ENCODE data around the gene TDP2. TPM values are rescaled to one million over a fixed set of nuclear protein-coding genes. Genes with fewer than 3 reads are reported as not detected.

Gene TDP2
- total and polyA plus RNA-seq, 9 of the 15 experiments (the other 6 are each of a cell fraction or from before 2014, with no cell fraction given): 27.7 to 60.1 (median 31.8) TPM

DNA sequence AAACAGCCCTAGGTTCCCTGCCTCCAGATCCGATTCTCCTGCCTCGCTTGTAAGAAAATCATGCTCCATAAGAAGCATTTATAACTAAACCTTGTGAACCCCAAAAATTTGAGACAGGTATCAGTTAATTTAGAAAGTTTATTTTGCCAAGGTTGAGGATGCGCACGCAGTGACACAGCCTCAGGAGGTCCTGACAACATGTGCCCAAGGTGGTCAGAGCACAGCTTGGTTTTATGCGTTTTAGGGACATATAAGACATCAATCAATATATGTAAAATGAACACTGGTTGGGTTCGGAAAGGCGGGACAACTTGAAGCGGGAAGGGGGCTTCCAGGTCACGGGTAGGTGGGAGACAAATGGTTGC lies 2.3 kb upstream of the TDP2 start:
- H4K20me1 ChIP-seq (replicated peaks; ENCODE audit: control insufficient read depth, insufficient read depth, low read length): no peaks in the 10 kb centered on the region
- H3K79me2 ChIP-seq (ENCODE audit: control insufficient read depth, insufficient read depth, low read length): peaks cover 52% of the 10 kb centered on the region
- peak overlapping the region; percentile 63 for H3K4me3 ChIP-seq
- peaks cover 8 to 12% of the 10 kb centered on the region in 2 experiments; a peak in 4 of 5 replicates for H3K4me1 ChIP-seq (replicated peaks in 1 of 2; ENCODE audit: control insufficient read depth in 2 of 2, insufficient read depth in 2 of 2, low read length in 2 of 2)
- intact Hi-C loops (cut with micrococcal nuclease): no loop called here
- peak overlapping the region; percentile 40 to 70; a peak in 3 of 4 replicates for H3K9ac ChIP-seq (ENCODE audit: insufficient read depth in 1 of 2, low read depth in 2 of 2, low read length in 2 of 2)
- CTCF ChIA-PET (ENCODE audit: low intra/inter-chr PET ratio): no interaction called here
- POLR2A ChIA-PET: interaction anchor here (1.0 to 2.8 kb wide), 5 partner anchors 10 to 53 kb away, joined by 3 to 22 read pairs (median 4); partner anchors contain the start of genes C6orf62 and KIAA0319
- H3K9me1 ChIP-seq (ENCODE audit: control insufficient read depth, insufficient read depth, low read length): no peaks in the 10 kb centered on the region
- ATAC-seq (no peak), DNase-seq (ENCODE audit: extremely low read depth in 1 of 4, low spot score in 3 of 4) (no peak), FAIRE-seq (no peak)
- peak overlapping the region; percentile 74 for H3K27ac ChIP-seq (ENCODE audit: extremely low read depth, low read depth, low read length)
- 33% methylated on average over 9 of the region's 9 CpGs for WGBS (ENCODE audit: insufficient coverage, low coverage, missing lambda C conversion rate)
- 0 out of 2 replicates have a peak, but pooled peaks cover 3% of the 10 kb centered on the region for H3K9me3 ChIP-seq (replicated peaks; ENCODE audit: control insufficient read depth, insufficient read depth, low read depth, low read length)
- in situ Hi-C loops (cut with MboI): no loop called here
- BruUV-seq (replicated peaks): no TSS peak
- H2AFZ ChIP-seq (ENCODE audit: low read depth, low read length): peak overlapping the region; percentile 78
- no peaks in the 10 kb centered on the region for H3K27me3 ChIP-seq (ENCODE audit: control insufficient read depth in 2 of 2, insufficient read depth in 2 of 2, low read length in 2 of 2)
- H3K4me2 ChIP-seq (ENCODE audit: insufficient read depth, low read length): peak overlapping the region; percentile 87
- H3K36me3 ChIP-seq (ENCODE audit: control insufficient read depth, insufficient read depth, low read length): peaks cover 19% of the 10 kb centered on the region
- TF ChIP-seq CBFA2T2 (conservative IDR thresholded peaks at IDR 0.05) (no peak), CBFA2T3 (IDR thresholded peaks at IDR 0.05) (no peak), SMAD4 (CRISPR knock-in tag; conservative IDR thresholded peaks at IDR 0.05) (no peak), TEAD1 (CRISPR knock-in tag; IDR thresholded peaks at IDR 0.05) (no peak), FOXK2 (conservative IDR thresholded peaks at IDR 0.05 in 1 of 2, IDR thresholded peaks at IDR 0.05 in 1 of 2; ENCODE audit: low read depth in 2 of 2) (no peak), ZNF764 (CRISPR knock-in tag; IDR thresholded peaks at IDR 0.05; ENCODE audit: low read depth) (no peak), ZNF79 (CRISPR knock-in tag; IDR thresholded peaks at IDR 0.05; ENCODE audit: low read depth) (no peak), ZNF318 (IDR thresholded peaks at IDR 0.05; ENCODE audit: borderline replicate concordance in 1 of 2, low read depth in 1 of 2) (no peak), ATF4 (CRISPR knock-in tag; IDR thresholded peaks at IDR 0.05) (0 out of 2 replicates have a peak, but pooled peaks have one; percentile 2), LARP7 (IDR thresholded peaks at IDR 0.05) (no peak), RAD21 (CRISPR knock-in tag; conservative IDR thresholded peaks at IDR 0.05 in 1 of 2, IDR thresholded peaks at IDR 0.05 in 1 of 2) (0 out of 4 replicates have a peak, but pooled peaks of 1 of the 2 experiments have one; percentile 4)
- TF ChIP-seq, protein P1, sequence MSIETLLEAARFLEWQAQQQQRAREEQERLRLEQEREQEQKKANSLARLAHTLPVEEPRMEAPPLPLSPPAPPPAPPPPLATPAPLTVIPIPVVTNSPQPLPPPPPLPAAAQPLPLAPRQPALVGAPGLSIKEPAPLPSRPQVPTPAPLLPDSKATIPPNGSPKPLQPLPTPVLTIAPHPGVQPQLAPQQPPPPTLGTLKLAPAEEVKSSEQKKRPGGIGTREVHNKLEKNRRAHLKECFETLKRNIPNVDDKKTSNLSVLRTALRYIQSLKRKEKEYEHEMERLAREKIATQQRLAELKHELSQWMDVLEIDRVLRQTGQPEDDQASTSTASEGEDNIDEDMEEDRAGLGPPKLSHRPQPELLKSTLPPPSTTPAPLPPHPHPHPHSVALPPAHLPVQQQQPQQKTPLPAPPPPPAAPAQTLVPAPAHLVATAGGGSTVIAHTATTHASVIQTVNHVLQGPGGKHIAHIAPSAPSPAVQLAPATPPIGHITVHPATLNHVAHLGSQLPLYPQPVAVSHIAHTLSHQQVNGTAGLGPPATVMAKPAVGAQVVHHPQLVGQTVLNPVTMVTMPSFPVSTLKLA (conservative IDR thresholded peaks at IDR 0.05): peak; percentile 40 to 47
